ENCODE results near the gene TRIM5. TPM values are rescaled to one million over a fixed set of nuclear protein-coding genes. Genes with fewer than 3 reads are reported as not detected.

Gene TRIM5
- polyA plus RNA-seq, 3 donors: 9.4 to 14.4 (median 10.6) TPM

GRCh38 chr11:5621580-5621979 lies 63.3 kb downstream of the TRIM5 start:
- no peak for TF ChIP-seq CTCF (IDR thresholded peaks at IDR 0.05)
- no peaks in the 10 kb centered on the region for H3K36me3 Mint-ChIP-seq
- H3K4me3 Mint-ChIP-seq: no peak overlapping the region

GRCh38 chr11:5620651-5621521 lies 64.0 kb downstream of the TRIM5 start:
- H3K27ac Mint-ChIP-seq: no peak overlapping the region
- no peak overlapping the region for H3K9ac ChIP-seq (ENCODE audit: insufficient read depth, low read length, poor library complexity, severe bottlenecking)
- WGBS (ENCODE audit: insufficient coverage): no CpG with 5 or more reads among the region's 3 CpGs

More at GRCh38 chr11:5621580-5621979, 63.3 kb downstream of the TRIM5 start:
- intact Hi-C loops (cut with micrococcal nuclease): loop anchor here in 1 of 2 donors (5.0 kb wide), 1 partner anchor 66 kb away; the partner anchor contains the start of genes TRIM22 and TRIM5
- no peak overlapping the region for H3K27ac Mint-ChIP-seq
- no peak overlapping the region for H3K9ac ChIP-seq (ENCODE audit: insufficient read depth, low read length, poor library complexity, severe bottlenecking)
- no peaks in the 10 kb centered on the region for H3K9me3 ChIP-seq (replicated peaks in 1 of 2; ENCODE audit: control insufficient read depth in 1 of 2, insufficient read depth in 1 of 2, low read length in 2 of 2)
- peaks cover 24% of the 10 kb centered on the region for H3K4me1 Mint-ChIP-seq
- H3K4me3 ChIP-seq (replicated peaks in 1 of 3; ENCODE audit: low read depth in 2 of 3, low read length in 3 of 3): no peak overlapping the region
- H2AFZ ChIP-seq (ENCODE audit: insufficient read depth, low read depth, low read length, poor library complexity, severe bottlenecking): no peak overlapping the region
- H3K9me3 Mint-ChIP-seq: no peaks in the 10 kb centered on the region
- H4K20me1 ChIP-seq (ENCODE audit: insufficient read depth, low read length): no peaks in the 10 kb centered on the region
- H3K27ac ChIP-seq (ENCODE audit: low read depth in 1 of 2, low read length in 2 of 2): no peak overlapping the region
- no peak overlapping the region for H3K4me2 ChIP-seq (replicated peaks; ENCODE audit: extremely low read depth, low read length, poor library complexity, severe bottlenecking)
- no peaks in the 10 kb centered on the region for H3K27me3 ChIP-seq (ENCODE audit: control insufficient read depth in 2 of 2, insufficient read depth in 2 of 2, low read length in 2 of 2)
- H3K4me1 ChIP-seq (ENCODE audit: control insufficient read depth in 1 of 2, insufficient read depth in 2 of 2, low read length in 2 of 2): peaks cover 19 to 26% of the 10 kb centered on the region in 2 donors
- H3K27me3 Mint-ChIP-seq (ENCODE audit: low read depth in 3 of 3): peaks cover 0 to 1% (median 0%) of the 10 kb centered on the region in 3 donors
- no peak for DNase-seq
- no peaks in the 10 kb centered on the region for H3K36me3 ChIP-seq (replicated peaks in 1 of 2; ENCODE audit: control insufficient read depth in 1 of 2, insufficient read depth in 2 of 2, low read length in 2 of 2)
- H3K79me2 ChIP-seq (ENCODE audit: insufficient read depth, low read length): peaks cover 16% of the 10 kb centered on the region

More at GRCh38 chr11:5620651-5621521, 64.0 kb downstream of the TRIM5 start:
- Mint-ChIP-seq H3K9me3 (peaks cover 0 to 2% (median 0%) of the 10 kb centered on the region in 7 donors), H3K36me3 (no peaks in the 10 kb centered on the region), H3K4me3 (no peak overlapping the region), H3K27me3 (ENCODE audit: low read depth in 3 of 3) (no peaks in the 10 kb centered on the region), H3K4me1 (peaks cover 17% of the 10 kb centered on the region)
- Histone ChIP-seq H2AFZ (ENCODE audit: insufficient read depth, low read depth, low read length, poor library complexity, severe bottlenecking) (no peak overlapping the region), H3K9me3 (replicated peaks in 1 of 2; ENCODE audit: control insufficient read depth in 1 of 2, insufficient read depth in 1 of 2, low read length in 2 of 2) (no peaks in the 10 kb centered on the region), H4K20me1 (ENCODE audit: insufficient read depth, low read length) (no peaks in the 10 kb centered on the region), H3K27me3 (ENCODE audit: control insufficient read depth in 2 of 2, insufficient read depth in 2 of 2, low read length in 2 of 2) (no peaks in the 10 kb centered on the region), H3K79me2 (ENCODE audit: insufficient read depth, low read length) (peaks cover 11% of the 10 kb centered on the region), H3K4me3 (replicated peaks in 1 of 3; ENCODE audit: low read depth in 2 of 3, low read length in 3 of 3) (no peak overlapping the region), H3K27ac (ENCODE audit: low read depth in 1 of 2, low read length in 2 of 2) (no peak overlapping the region), H3K4me1 (ENCODE audit: control insufficient read depth in 1 of 2, insufficient read depth in 2 of 2, low read length in 2 of 2) (peaks cover 13 to 19% of the 10 kb centered on the region in 2 donors), H3K4me2 (replicated peaks; ENCODE audit: extremely low read depth, low read length, poor library complexity, severe bottlenecking) (no peak overlapping the region), H3K36me3 (replicated peaks in 1 of 2; ENCODE audit: control insufficient read depth in 1 of 2, insufficient read depth in 2 of 2, low read length in 2 of 2) (no peaks in the 10 kb centered on the region)
- intact Hi-C loops (cut with micrococcal nuclease): loop anchor here in 1 of 2 donors (5.0 kb wide), 1 partner anchor 66 kb away; the partner anchor contains the start of genes TRIM22 and TRIM5
- no peak for TF ChIP-seq CTCF (IDR thresholded peaks at IDR 0.05)
- DNase-seq: no peak
